Measurements from ENCODE around the gene SNX21. TPM values are rescaled to one million over a fixed set of nuclear protein-coding genes. Genes with fewer than 3 reads are reported as not detected.

Gene SNX21
- total and polyA plus RNA-seq, 9 of the 15 experiments (the other 6 are each of a cell fraction or from before 2014, with no cell fraction given), result 0.10 to 1.2 (median 0.42) TPM

DNA sequence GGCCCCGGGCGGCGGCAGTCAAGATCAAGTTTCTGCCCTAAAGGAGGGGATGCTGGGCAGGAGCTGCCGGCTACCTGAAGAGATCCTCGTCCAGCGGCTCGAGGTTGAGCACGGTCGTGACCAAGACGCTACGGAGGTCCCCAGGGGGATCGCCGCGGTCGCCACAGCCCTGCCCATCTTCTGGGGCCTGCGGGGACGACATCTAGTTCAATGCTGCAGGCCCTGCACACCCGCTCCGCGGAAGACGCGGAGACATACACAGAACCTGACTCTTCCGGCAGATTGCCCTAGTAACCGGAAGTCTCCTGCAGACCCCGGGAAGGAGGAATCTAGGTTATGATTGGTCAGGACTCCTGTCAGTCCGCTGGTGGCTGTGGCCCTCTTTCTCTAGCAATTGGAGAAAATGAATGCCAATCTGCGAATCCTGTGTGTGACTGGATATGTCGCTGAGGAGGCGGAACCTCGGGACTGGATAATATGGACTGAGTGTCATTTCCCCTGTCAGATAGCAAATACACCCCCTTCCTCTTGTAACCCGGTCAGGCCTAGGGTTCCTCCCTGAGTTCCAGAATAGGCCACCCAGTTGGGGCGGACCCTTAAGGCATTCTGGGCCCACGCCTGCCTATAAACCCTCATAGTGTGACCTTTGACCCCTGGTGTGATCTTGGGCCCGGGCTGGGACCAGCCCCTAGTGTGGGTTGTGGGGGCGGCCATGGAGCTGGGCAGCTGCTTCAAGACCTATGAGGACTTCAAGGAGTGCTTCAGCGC is 23.7 kb downstream of the SNX21 start, which contains the start of the genes ACOT8 and ZSWIM3 (continued):
- TF ChIP-seq FIP1L1 (IDR thresholded peaks at IDR 0.05; ENCODE audit: low read depth, low read length, poor library complexity, severe bottlenecking), result no peak
- TF ChIP-seq MED1 (CRISPR knock-in tag; IDR thresholded peaks at IDR 0.05; ENCODE audit: borderline replicate concordance), result no peak
- no peak for TF ChIP-seq KHSRP (IDR thresholded peaks at IDR 0.05)
- TF ChIP-seq WHSC1 (IDR thresholded peaks at IDR 0.05; ENCODE audit: low read length), result no peak
- no peak for TF ChIP-seq HDGF (IDR thresholded peaks at IDR 0.05)
- peak; percentile 71 to 74; a peak in 3 of 4 replicates for TF ChIP-seq SIN3A (IDR thresholded peaks at IDR 0.05; ENCODE audit: borderline replicate concordance in 2 of 2, control insufficient read depth in 1 of 2, low read depth in 2 of 2, low read length in 2 of 2)
- TF ChIP-seq PCBP1 (IDR thresholded peaks at IDR 0.05; ENCODE audit: low read depth, low read length, poor library complexity, severe bottlenecking), result no peak
- TF ChIP-seq BDP1 (IDR thresholded peaks at IDR 0.05; ENCODE audit: insufficient read depth, insufficient read length), result no peak
- no peak for TF ChIP-seq ATF1 (CRISPR knock-in tag; IDR thresholded peaks at IDR 0.05)
- peak; percentile 92 for TF ChIP-seq ATF1 (tag; IDR thresholded peaks at IDR 0.05)
- no peak for TF ChIP-seq TEAD2 (tag; IDR thresholded peaks at IDR 0.05)
- TF ChIP-seq GATAD2B (IDR thresholded peaks at IDR 0.05; ENCODE audit: borderline replicate concordance), result no peak
- no peak for TF ChIP-seq ZNF124 (CRISPR knock-in tag; IDR thresholded peaks at IDR 0.05)
- no peak for TF ChIP-seq ZNF77 (CRISPR knock-in tag; IDR thresholded peaks at IDR 0.05)
- peak; percentile 35; the same call in 1 of the 2 replicates for TF ChIP-seq ZBTB7A (IDR thresholded peaks at IDR 0.05; ENCODE audit: borderline replicate concordance, control insufficient read depth, low read depth, low read length)
- no peak for TF ChIP-seq PHF21A (IDR thresholded peaks at IDR 0.05; ENCODE audit: borderline replicate concordance, low read depth)
- no peak for TF ChIP-seq HDAC6 (IDR thresholded peaks at IDR 0.05; ENCODE audit: low read depth, low read length)
- TF ChIP-seq NRF1 (conservative IDR thresholded peaks at IDR 0.05 in 1 of 2, IDR thresholded peaks at IDR 0.05 in 1 of 2), result peak in 1 of 2 experiments; percentile 36; a peak in 3 of 4 replicates
- TF ChIP-seq, protein P1, sequence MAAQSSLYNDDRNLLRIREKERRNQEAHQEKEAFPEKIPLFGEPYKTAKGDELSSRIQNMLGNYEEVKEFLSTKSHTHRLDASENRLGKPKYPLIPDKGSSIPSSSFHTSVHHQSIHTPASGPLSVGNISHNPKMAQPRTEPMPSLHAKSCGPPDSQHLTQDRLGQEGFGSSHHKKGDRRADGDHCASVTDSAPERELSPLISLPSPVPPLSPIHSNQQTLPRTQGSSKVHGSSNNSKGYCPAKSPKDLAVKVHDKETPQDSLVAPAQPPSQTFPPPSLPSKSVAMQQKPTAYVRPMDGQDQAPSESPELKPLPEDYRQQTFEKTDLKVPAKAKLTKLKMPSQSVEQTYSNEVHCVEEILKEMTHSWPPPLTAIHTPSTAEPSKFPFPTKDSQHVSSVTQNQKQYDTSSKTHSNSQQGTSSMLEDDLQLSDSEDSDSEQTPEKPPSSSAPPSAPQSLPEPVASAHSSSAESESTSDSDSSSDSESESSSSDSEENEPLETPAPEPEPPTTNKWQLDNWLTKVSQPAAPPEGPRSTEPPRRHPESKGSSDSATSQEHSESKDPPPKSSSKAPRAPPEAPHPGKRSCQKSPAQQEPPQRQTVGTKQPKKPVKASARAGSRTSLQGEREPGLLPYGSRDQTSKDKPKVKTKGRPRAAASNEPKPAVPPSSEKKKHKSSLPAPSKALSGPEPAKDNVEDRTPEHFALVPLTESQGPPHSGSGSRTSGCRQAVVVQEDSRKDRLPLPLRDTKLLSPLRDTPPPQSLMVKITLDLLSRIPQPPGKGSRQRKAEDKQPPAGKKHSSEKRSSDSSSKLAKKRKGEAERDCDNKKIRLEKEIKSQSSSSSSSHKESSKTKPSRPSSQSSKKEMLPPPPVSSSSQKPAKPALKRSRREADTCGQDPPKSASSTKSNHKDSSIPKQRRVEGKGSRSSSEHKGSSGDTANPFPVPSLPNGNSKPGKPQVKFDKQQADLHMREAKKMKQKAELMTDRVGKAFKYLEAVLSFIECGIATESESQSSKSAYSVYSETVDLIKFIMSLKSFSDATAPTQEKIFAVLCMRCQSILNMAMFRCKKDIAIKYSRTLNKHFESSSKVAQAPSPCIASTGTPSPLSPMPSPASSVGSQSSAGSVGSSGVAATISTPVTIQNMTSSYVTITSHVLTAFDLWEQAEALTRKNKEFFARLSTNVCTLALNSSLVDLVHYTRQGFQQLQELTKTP (IDR thresholded peaks at IDR 0.05; ENCODE audit: low read depth in 1 of 2, partially characterized antibody in 2 of 2), result no peak
- TF ChIP-seq, protein P2, sequence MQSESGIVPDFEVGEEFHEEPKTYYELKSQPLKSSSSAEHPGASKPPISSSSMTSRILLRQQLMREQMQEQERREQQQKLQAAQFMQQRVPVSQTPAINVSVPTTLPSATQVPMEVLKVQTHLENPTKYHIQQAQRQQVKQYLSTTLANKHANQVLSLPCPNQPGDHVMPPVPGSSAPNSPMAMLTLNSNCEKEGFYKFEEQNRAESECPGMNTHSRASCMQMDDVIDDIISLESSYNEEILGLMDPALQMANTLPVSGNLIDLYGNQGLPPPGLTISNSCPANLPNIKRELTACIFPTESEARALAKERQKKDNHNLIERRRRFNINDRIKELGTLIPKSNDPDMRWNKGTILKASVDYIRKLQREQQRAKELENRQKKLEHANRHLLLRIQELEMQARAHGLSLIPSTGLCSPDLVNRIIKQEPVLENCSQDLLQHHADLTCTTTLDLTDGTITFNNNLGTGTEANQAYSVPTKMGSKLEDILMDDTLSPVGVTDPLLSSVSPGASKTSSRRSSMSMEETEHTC (IDR thresholded peaks at IDR 0.05), result no peak
- TF ChIP-seq, protein P3, sequence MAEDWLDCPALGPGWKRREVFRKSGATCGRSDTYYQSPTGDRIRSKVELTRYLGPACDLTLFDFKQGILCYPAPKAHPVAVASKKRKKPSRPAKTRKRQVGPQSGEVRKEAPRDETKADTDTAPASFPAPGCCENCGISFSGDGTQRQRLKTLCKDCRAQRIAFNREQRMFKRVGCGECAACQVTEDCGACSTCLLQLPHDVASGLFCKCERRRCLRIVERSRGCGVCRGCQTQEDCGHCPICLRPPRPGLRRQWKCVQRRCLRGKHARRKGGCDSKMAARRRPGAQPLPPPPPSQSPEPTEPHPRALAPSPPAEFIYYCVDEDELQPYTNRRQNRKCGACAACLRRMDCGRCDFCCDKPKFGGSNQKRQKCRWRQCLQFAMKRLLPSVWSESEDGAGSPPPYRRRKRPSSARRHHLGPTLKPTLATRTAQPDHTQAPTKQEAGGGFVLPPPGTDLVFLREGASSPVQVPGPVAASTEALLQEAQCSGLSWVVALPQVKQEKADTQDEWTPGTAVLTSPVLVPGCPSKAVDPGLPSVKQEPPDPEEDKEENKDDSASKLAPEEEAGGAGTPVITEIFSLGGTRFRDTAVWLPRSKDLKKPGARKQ (CRISPR knock-in tag; IDR thresholded peaks at IDR 0.05), result no peak
- no peak for TF ChIP-seq NR3C1 (CRISPR knock-in tag; IDR thresholded peaks at IDR 0.05)
- TF ChIP-seq RHOXF2B (CRISPR knock-in tag; conservative IDR thresholded peaks at IDR 0.05), result no peak
- TF ChIP-seq NCOA1 (IDR thresholded peaks at IDR 0.05; ENCODE audit: low read depth), result no peak
